Right renal cortex interstitium (tissue), 3 donors: ENCODE data around the gene CDHR3. TPM values are rescaled to one million over a fixed set of nuclear protein-coding genes. Genes with fewer than 3 reads are reported as not detected.

ENCODE experiments used
- DNase-seq, 3 donors: peaks; one replicate each; pipeline ENCODE4 v3.0.0-alpha.2; 2013; ENCODE audit warnings: low read depth in 3 of 3, low spot score in 2 of 3
- polyA plus RNA-seq, 3 donors: library from polyadenylated mRNA; unstranded; fragments of 120-200 nt; gene quantifications; one replicate each; pipeline ENCODE4 v1.2.1, GENCODE V29; 2013; ENCODE audit not compliant: insufficient read length in 3 of 3

The CDHR3 gene
- polyA plus RNA-seq, 3 donors: 4.8 to 5.9 (median 5.0) TPM

DNA sequence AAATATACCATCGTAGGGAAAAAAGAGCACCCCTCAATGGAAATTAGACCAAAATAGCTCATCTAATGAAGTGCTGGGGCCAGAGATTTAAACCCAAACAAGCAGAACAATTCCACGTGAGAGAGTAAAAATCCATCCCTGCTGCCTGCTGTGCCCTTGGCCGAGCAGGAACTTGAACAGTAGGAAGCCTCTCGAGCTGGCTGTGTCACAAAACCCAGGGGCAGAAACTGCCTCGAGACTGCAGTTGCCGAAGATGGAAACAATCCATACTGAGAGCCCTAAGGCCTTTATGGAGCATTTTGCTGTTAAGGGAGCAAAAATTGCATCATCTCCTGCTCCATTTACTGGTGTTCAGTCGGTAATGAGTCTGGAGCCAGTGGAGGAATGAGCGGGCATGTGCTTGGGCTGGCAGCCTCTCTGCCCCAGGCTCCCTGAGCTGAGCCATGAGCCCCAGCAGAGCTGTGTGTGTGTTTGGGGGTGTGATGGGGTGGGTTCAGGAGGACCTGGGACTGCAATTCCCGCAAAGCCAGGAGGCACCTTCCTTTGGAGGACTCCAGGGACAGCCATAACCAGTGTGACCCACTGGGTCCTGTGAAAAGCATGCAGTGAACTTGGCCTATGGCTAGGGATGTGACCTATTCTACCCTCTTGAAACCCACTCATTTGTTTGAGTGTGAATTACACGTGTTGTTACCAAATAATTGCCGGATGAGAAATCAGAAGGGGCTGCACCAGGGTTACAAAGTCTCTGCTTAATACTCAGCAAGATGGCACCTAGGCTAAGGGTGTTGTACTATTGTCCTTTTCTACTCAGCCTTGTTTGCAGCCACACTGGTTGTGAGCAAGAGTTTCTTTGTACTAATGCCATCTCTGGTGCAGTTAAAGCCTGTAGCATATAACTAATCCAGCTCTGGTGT is 58.3 kb downstream of the CDHR3 start:
- DNase-seq: no peak

DNA sequence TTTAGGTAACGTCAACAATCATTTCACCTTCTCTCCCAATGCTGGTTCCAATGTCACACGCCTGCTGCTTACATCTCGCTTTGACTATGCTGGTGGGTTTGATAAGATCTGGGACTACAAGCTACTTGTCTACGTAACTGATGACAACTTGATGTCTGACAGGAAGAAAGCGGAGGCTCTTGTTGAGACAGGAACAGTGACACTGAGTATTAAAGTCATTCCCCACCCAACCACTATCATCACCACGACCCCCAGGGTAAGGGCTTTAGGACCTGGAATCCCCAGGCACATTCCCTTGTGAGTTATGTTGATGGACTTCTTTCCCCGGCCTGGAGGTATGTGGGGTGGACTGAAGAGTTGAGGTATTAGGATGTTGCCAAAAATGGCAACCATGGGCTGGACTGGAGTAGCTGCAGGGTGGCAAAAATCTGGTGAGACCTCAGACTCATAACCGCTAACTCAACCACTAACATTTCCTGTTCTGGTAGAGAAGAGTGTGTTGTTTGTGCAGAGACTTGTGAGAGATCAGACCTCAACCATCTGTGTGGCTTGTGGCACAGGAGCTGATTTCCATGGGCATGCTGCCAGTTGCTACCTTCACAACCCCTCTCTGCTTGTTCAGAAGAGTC is 59.2 kb downstream of the CDHR3 start:
- no peak for DNase-seq

DNA sequence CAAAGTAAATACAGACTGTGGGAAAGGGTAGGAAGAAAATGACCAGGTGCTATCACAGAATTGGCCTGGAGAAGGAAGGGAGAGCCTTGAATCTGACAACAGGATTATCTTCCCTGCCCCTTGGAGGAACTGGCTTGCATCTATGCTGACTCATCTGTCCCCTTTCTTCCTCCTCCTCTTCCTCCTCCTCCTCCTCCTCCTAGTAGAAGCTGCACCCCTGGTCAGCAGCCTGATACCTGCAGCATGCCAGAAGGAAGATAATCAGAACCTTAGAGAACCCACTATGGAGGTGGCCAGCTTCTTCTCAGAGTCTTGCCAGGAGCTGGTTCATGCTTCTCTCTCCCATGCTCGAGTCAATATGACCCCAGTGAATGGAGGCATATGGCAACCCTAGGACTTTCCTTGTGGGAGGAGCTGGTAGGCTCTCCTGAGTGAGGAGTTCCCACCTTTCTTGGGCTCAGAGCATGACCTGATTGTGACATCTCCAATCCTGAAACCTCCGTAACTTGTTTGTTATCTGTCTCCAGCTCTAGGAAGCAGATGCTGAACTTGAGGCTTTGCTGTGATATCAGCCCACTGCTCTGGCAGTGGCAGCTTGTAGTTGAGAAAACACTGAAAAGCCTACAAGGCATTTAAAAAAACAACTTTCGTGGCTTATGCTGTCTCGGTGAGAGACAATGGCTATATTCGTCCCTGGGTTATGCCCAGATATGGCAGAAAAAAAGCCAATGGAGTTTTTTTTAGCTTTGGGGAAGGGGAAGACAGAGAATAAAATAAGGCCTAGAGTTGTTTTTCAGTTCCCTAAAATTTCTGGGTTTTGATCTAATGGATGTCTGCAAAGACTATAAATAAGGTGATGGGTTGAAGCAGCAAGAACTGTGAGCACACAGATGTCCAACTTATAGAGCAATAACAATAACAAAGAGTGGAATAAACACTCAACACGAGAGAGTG is 60.6 kb downstream of the CDHR3 start:
- no peak for DNase-seq

DNA sequence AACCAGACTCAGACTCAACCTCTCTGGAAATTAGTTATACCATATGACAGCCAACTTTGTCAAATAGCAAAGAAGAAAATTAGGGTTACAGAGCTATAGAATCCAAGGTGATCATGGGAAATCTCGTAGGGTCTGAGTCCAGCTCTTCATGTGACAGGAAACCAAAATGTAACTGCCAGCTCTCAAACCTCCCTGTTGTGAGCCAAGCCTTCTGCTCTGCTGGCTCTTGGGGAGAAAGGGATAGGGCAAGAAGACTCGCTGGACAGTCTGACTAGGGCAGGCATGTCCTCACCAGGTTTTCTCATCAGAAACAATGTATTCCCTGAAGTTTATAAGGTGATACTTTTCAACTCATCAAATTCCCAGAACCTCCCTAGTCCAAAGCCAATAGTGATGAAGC is 63.0 kb downstream of the CDHR3 start:
- DNase-seq: no peak

DNA sequence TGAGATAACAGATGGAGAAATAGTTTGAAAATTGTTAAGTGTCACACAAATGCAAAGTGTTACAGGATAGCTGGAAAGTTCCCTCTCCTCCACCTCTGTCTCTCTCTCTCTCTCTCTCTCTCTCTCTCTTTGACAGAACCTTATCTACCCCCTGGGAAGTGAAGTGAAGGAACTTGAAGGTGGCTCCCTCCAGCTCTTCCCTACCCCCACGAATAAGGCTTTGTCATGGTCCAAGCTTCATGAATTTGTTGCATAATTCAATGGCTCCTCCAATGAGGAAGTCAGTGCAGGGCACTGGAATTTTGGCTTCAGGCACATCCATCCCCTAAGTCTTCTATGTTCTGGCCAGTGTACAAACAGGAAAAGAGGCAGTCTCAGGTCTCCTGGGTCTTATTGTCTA is 66.4 kb downstream of the CDHR3 start:
- DNase-seq: no peak

DNA sequence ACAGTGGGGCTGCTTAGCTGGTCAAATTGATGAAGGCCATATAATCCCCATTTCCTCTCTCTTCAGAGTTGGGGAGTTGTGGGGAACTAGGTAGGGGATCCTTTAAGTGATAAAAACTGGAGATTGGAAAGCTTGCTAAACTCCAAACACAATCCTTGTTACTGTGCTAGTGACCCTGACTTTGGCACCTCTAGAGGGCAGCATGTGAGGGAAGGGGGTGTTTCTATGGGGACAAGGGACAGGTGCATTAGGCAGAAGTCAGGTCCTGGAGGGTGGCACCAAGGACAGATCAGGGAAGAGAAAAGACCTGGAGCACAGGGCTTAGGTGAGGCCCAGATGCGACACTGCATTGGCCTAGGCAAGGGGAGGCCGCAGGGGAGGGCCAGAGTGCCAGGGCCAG is 66.9 kb downstream of the CDHR3 start:
- no peak for DNase-seq

DNA sequence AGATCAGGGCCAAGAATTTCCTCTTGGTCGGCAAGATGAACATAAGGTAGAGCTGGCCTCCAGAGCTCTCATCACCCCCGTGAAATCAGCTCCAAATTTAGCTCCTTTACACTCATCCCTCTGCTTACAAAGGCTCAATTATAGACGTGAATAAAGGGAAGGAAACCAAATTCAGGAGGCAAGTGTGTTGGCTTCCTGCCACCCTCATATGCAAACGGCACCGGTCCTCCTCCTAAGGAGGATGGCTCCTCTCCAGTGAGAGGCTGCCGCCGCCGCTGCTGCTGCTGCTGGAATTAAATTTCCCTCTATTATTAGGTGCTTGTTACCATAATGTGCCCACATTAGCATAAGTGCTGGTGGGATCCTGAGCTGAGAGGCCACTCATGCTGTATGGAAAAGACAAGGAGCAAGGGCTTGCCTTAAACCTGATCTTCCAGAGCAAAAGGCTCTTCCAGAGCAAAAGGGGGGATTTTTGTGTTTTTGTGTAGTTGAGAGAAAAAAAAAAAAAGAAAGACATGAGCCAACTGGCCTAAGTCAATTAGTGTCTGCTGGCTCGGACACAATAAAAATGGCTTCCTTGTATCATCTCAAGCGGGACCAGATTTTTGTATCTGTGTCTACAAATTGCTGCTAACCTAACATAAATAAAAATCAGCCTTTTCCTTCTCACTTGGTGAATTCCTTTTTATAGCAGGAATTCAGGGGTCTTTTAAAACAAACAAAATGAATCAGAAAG is 68.4 kb downstream of the CDHR3 start:
- DNase-seq: no peak

DNA sequence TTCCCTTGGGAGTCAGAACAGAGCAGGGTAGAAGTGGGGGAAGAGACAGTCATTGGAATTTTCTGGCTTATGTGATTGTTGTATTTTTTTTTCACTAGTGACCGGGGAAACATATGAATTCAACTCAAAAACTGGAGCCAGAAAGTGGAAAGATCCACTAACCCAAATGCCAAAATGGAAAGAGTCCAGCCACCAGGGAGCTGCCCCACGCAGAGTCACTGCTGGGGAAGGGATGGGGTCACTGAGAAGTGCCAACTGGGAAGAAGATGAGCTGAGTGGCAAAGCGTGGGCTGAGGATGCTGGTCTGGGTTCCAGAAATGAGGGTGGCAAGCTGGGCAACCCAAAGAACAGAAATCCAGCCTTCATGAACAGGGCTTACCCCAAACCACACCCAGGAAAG is 69.2 kb downstream of the CDHR3 start:
- DNase-seq: no peak

DNA sequence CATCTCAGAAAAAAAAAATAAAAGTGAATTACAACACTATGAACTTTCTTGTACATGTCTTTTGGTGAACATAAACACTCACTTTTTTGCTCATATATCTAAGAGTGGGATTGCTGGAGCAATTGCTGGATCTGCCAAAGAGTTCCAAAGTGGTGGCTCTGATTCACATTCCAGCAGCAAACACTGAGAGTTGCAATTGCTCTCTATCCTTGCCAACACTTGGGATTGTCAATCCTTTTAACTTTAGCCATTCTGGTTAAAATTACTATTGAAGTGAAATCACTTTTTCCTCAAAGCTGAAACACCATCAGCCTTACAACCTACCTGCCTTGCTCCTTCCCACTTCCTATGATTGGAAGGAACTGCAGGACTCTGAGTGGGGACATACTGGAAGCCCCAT is 70.7 kb downstream of the CDHR3 start:
- DNase-seq: no peak

DNA sequence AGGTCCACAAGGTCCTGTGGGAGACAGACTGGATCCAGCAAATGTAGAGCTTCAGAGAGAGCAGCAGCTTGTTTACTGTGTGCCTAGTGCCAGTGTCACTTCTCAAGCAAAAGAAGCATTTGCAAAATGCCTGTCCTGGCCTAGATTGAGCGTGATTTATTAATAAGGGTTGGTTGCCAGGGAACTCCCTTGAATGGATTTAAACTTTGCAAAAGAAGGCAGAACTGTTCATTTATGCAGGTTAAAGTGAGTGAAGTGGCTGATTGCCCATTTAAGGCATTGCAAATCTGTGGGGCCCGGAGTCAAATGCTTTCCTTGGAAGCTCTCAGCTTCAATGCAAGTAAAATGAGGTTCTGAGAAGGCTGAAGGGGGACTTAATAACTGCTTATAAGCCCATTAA is 71.3 kb downstream of the CDHR3 start:
- DNase-seq: no peak

DNA sequence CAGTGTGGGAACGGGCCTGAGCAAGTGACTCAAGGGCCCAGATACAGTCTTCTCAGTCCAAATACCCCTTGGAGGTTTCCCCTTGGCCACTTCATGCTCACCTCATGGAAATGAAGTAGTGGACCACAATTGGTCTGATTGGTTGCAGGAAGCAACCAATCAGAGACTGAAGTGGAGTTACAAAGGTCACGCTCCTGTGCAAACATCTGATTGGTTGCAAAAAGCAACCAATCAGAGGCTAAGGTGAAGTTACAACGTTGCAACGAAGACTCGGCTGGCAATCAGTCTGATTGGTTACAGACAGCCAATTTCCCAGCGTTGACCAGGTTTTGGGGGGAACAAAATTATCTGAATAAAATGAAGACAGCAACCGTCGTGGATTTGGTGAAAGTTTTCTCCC is 72.5 kb downstream of the CDHR3 start:
- no peak for DNase-seq

DNA sequence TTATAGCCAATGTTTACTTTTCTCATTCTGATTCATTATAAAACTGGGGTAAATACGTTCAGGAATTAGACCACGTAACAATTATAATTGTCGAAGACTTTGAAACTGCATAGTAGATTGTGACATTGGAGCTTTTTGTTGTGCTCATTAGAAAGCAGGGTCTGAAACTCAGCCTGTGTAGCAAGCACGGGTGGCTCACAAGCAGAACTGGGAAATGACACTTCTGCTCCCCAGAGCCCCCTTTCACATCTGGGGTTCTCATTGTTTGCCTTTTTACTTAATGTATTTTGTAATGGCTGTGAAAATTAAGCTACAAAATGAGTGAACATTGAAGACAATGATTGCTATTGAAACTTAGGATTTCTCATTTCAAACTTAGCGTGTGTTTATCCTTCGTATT is 72.9 kb downstream of the CDHR3 start:
- no peak for DNase-seq

DNA sequence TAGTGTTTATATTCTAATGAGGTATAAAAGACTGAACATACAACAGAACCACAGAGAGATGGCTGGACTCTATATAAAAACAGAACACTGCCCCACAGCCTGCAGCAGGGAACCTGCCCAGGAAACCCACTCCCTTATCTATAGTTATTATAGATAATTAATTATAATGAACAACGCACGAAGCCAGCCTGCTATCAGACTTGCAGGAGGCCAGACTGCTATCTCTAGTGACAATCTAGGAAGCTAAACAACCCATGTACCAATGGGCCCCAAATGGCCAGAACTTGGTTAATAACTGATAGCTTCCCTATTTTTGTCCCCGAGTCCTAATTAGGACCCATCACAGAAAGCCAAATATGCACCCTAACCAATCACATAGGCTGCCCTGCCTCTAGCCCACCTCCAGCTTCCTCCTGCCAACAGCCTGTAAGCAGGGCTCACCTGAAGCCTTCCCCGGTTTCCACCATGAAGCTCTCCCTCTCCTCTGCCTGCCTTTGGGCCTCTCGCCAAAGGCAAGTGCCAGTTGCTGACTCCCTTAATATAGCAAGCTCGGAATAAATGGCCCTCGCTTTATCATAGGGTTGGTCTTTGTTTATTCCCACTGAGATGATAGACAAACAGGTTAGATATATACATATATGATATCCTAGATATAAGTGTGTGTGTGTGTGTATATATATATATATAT is 74.6 kb downstream of the CDHR3 start:
- DNase-seq: no peak

DNA sequence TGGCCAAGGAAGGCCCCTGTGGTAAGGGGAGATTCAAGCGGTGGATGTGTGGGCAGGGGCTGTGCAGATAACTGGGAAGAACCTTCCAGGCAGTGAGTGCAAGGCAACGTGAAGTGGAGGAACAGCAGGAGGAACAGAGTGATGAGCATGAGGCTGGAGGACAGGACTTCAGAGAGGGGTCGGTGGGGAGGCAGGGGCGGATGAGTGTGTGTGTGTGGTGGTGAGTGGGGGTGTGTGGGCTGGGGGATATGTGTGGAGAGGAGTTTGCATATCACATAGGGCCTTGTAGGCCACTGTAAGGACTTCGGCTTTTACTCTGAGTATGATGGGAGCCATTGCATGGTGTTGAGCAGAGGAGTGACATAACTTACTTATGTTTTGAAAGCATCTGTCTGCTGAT is 75.2 kb downstream of the CDHR3 start:
- no peak for DNase-seq

DNA sequence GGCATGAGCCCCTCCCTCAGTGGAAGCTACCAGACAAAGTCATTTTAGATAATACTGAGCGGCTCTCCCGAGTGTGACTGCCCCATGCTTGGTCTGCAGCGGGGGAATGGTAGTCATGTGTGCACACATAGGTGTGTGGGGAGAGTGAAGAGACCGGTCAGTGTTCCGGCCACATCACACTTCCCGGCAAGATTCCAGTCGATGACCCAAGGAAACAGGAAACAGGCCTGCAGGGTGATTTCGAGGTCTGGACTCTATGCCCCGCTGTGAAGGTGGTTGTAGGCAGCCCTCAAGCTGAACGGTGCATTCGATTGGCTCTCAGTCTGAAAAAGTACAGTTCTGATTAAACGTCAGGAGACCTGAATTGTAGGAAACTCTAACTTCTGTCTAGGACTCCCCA is 75.9 kb downstream of the CDHR3 start:
- no peak for DNase-seq

DNA sequence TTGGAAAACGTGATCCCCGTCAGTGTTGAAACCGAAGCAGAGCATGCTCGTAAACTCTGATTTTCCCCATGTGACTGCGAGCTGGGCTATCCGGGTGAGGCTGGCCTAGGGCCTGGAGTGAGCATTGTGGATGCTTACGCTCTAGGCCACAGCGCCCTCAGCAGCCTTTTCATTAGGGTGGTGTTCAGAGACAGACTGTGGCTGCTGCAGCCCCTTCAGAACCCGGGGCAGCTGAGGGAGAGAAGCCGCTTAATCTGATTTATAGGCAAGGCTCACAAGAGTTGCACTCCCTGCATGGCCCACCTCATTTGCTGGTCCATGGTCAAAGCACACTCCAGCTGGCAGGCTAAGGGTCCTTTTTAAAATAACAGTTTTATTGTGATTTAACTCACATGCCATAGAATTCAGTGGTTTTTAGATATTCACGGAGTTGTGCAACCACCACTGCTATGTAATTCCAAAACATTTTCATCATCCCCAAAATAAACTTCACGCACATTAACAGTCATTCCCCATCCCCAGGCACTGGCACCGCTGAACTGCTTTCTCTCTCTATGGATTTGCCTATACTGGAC is 76.5 kb downstream of the CDHR3 start:
- peak; percentile 65 to 72 (median 66) for DNase-seq

DNA sequence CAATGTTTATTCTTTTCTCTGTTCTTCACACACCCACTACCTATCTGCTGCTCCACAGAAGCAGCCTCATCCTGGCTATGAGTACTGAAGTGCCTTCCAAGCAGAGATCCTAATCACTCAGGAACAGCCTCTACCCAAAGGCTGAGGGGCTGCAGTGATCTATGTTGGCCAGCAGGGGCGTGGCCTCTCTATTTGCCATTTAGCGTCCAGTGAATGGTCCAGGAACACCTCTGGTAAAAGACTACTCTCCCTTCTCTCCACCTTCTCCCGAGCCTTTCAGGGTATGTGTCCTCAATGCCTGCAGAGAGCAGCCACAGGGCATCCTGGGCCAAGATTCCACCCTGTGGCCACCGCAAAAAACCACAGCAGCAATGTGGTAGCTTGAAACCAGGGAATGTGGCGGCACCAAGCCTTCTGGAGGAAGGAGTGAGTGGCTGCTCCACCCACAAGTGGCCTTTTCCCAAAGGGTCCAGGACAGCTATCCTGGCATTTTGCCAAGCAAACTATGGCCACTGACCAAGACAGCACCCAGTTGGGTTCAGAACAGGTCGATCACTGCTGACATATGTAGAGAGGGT is 78.2 kb downstream of the CDHR3 start:
- no peak for DNase-seq

DNA sequence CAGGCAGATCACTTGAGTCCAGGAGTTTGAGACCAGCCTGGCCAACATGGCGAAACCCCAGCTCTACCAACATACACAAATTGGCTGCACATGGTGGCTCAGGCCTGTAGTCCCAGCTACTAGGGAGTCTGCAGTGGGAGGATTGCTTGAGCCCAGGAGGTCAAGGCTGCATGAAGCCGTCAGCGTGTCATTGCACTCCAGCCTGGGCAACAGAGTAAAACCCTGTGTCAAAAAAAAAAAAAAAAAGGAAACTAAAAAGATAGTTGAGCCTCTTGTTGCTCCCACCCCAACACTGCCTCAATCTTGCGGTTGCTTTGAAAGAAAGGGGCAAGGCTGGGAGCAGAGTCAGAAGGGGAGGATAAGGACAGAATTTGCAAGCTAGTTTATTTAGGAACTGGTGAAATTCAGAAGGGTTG is 79.1 kb downstream of the CDHR3 start:
- DNase-seq: no peak

DNA sequence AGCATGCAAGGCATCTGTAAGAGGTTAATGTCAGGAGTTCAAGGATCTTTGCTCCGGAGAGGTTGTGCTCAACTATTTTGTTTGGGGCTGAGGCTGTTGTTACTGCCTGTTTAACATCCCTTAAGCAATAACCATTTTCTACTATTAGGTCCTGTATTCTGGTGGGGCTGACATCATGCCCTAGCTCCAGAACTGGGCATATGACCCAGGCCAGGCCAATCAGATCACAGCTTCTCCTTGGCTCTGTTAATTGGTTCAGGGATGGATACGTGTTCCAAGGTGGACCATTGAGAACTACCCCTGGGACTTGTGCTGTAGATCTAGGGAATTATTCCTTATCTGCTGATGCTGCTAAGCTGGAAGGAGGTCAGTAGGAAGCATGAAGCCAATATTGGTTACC is 82.1 kb downstream of the CDHR3 start:
- no peak for DNase-seq
